ENCODE results near the gene PJVK. TPM values are rescaled to one million over a fixed set of nuclear protein-coding genes. Genes with fewer than 3 reads are reported as not detected.
A peak's percentile ranks its signal among the peaks of the same experiment; 100 is the strongest.

The PJVK gene
- total and polyA plus RNA-seq, 2 of the 13 experiments (the other 11 are each of a cell fraction or from before 2014, with no cell fraction given), result 1.2 to 2.6 TPM

DNA sequence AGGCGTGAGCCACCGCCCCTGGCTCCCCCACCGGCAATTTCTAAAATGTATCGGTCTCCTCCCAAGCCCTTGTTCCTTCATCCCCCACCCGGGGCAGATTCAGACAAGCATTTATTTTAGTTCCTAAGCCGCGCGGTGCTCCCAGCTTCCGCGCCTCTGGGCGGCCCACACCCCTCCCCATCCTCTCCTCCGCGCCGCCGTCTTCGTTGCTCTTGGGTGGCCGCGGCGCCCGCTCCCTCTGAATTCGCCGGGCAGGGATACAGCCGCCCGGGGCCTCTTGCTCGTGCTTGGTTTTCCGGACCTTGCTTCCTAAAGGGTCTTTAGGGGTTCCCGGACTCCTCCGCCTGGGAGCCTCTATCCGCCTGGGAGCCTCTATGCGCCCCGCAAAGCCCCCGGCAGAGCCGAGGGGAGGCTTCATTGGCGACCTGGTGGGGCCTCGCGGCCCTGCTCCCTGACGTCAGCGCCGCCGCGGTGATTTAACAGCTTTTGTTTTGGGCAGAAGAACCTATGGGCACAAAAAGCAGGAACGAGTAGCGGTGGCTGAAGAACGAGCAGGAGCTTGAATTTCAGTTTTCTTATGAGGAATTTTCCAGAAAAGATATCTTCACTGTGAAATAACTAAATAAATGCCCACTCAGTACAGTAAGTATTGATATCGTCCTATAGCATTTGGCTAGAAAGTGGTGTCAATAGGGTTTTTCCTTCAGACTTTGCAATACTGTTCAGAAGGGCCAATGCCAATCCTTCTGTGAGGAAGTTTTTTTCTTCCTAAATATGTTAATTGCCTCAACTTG, 37.5 kb upstream of the PJVK start (continued):
- TF ChIP-seq, protein P1, sequence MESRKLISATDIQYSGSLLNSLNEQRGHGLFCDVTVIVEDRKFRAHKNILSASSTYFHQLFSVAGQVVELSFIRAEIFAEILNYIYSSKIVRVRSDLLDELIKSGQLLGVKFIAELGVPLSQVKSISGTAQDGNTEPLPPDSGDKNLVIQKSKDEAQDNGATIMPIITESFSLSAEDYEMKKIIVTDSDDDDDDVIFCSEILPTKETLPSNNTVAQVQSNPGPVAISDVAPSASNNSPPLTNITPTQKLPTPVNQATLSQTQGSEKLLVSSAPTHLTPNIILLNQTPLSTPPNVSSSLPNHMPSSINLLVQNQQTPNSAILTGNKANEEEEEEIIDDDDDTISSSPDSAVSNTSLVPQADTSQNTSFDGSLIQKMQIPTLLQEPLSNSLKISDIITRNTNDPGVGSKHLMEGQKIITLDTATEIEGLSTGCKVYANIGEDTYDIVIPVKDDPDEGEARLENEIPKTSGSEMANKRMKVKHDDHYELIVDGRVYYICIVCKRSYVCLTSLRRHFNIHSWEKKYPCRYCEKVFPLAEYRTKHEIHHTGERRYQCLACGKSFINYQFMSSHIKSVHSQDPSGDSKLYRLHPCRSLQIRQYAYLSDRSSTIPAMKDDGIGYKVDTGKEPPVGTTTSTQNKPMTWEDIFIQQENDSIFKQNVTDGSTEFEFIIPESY (CRISPR knock-in tag; IDR thresholded peaks at IDR 0.05), result no peak
- TF ChIP-seq, protein P2, sequence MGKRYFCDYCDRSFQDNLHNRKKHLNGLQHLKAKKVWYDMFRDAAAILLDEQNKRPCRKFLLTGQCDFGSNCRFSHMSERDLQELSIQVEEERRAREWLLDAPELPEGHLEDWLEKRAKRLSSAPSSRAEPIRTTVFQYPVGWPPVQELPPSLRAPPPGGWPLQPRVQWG (CRISPR knock-in tag; IDR thresholded peaks at IDR 0.05; ENCODE audit: borderline replicate concordance, low read depth), result no peak
- TF ChIP-seq, protein P3, sequence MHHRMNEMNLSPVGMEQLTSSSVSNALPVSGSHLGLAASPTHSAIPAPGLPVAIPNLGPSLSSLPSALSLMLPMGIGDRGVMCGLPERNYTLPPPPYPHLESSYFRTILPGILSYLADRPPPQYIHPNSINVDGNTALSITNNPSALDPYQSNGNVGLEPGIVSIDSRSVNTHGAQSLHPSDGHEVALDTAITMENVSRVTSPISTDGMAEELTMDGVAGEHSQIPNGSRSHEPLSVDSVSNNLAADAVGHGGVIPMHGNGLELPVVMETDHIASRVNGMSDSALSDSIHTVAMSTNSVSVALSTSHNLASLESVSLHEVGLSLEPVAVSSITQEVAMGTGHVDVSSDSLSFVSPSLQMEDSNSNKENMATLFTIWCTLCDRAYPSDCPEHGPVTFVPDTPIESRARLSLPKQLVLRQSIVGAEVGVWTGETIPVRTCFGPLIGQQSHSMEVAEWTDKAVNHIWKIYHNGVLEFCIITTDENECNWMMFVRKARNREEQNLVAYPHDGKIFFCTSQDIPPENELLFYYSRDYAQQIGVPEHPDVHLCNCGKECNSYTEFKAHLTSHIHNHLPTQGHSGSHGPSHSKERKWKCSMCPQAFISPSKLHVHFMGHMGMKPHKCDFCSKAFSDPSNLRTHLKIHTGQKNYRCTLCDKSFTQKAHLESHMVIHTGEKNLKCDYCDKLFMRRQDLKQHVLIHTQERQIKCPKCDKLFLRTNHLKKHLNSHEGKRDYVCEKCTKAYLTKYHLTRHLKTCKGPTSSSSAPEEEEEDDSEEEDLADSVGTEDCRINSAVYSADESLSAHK (CRISPR knock-in tag; IDR thresholded peaks at IDR 0.05; ENCODE audit: borderline replicate concordance), result no peak
- TF ChIP-seq HMGA1 (CRISPR knock-in tag; conservative IDR thresholded peaks at IDR 0.05), result no peak
- TF ChIP-seq RFX1 (IDR thresholded peaks at IDR 0.05), result no peak
- TF ChIP-seq TEAD3 (CRISPR knock-in tag; optimal IDR thresholded peaks at IDR 0.05; ENCODE audit: borderline replicate concordance), result no peak
- TF ChIP-seq ZFX (CRISPR knock-in tag; IDR thresholded peaks at IDR 0.05; ENCODE audit: low read depth), result peak; percentile 67
- TF ChIP-seq, protein P4, sequence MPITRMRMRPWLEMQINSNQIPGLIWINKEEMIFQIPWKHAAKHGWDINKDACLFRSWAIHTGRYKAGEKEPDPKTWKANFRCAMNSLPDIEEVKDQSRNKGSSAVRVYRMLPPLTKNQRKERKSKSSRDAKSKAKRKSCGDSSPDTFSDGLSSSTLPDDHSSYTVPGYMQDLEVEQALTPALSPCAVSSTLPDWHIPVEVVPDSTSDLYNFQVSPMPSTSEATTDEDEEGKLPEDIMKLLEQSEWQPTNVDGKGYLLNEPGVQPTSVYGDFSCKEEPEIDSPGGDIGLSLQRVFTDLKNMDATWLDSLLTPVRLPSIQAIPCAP (CRISPR knock-in tag; IDR thresholded peaks at IDR 0.05; ENCODE audit: low read depth), result no peak
- no peak for TF ChIP-seq U2AF1 (optimal IDR thresholded peaks at IDR 0.05; ENCODE audit: low read depth, low read length)
- TF ChIP-seq ZNF256 (CRISPR knock-in tag; conservative IDR thresholded peaks at IDR 0.05), result no peak
- TF ChIP-seq, protein P5, sequence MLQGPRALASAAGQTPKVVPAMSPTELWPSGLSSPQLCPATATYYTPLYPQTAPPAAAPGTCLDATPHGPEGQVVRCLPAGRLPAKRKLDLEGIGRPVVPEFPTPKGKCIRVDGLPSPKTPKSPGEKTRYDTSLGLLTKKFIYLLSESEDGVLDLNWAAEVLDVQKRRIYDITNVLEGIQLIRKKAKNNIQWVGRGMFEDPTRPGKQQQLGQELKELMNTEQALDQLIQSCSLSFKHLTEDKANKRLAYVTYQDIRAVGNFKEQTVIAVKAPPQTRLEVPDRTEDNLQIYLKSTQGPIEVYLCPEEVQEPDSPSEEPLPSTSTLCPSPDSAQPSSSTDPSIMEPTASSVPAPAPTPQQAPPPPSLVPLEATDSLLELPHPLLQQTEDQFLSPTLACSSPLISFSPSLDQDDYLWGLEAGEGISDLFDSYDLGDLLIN (CRISPR knock-in tag; IDR thresholded peaks at IDR 0.05; ENCODE audit: borderline replicate concordance), result no peak
- no peak for TF ChIP-seq SALL2 (CRISPR knock-in tag; IDR thresholded peaks at IDR 0.05)
- no peak for TF ChIP-seq MAZ (IDR thresholded peaks at IDR 0.05; ENCODE audit: borderline replicate concordance, low read depth, low read length)
- TF ChIP-seq MAZ (CRISPR knock-in tag; IDR thresholded peaks at IDR 0.05; ENCODE audit: low read depth), result peak; percentile 29; the same call in 1 of the 2 replicates
- peak; percentile 29 for TF ChIP-seq TAF1 (CRISPR knock-in tag; IDR thresholded peaks at IDR 0.05)
- TF ChIP-seq, protein P6, sequence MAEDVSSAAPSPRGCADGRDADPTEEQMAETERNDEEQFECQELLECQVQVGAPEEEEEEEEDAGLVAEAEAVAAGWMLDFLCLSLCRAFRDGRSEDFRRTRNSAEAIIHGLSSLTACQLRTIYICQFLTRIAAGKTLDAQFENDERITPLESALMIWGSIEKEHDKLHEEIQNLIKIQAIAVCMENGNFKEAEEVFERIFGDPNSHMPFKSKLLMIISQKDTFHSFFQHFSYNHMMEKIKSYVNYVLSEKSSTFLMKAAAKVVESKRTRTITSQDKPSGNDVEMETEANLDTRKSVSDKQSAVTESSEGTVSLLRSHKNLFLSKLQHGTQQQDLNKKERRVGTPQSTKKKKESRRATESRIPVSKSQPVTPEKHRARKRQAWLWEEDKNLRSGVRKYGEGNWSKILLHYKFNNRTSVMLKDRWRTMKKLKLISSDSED (CRISPR knock-in tag; IDR thresholded peaks at IDR 0.05), result no peak
- no peak for TF ChIP-seq ZNF747 (CRISPR knock-in tag; IDR thresholded peaks at IDR 0.05; ENCODE audit: borderline replicate concordance)
- TF ChIP-seq SMC3 (IDR thresholded peaks at IDR 0.05; ENCODE audit: low read length), result no peak
- TF ChIP-seq ZBTB3 (CRISPR knock-in tag; IDR thresholded peaks at IDR 0.05; ENCODE audit: borderline replicate concordance, low read depth), result no peak
- TF ChIP-seq ZNF331 (CRISPR knock-in tag; IDR thresholded peaks at IDR 0.05), result 0 out of 2 replicates have a peak, but pooled peaks have one; percentile 19
